Right lobe of liver (tissue), 6 donors: ENCODE measurements around the gene BID. TPM values are rescaled to one million over a fixed set of nuclear protein-coding genes. Genes with fewer than 3 reads are reported as not detected.
A peak's percentile ranks its signal among the peaks of the same experiment; 100 is the strongest.

ENCODE experiments used
- ATAC-seq, 4 donors: fragments of 200-7000 bp; cut with Tn5 transposase; one replicate each; pipeline ENCODE4 v1.9.1; 2020; ENCODE audit warnings: mild to moderate bottlenecking in 4 of 4, moderate library complexity in 4 of 4
- DNase-seq, 3 donors: peaks; one replicate each; pipeline ENCODE4 v3.0.0-alpha.2; 2020
- H3K27ac ChIP-seq, 3 donors: fragments of 200-600 bp; one replicate each; pipeline ENCODE4 v1.8.0; 2022
- H3K27me3 ChIP-seq, 2 donors: fragments of 200-600 bp; one replicate each; pipeline ENCODE4 v1.8.0; 2022
- H3K36me3 ChIP-seq, 4 donors: fragments of 200-600 bp; sonication (generic) in 1 of 4; one replicate each; pipeline versions ENCODE4 v1.5.1 to v1.8.0; 2017 to 2022; ENCODE audit warnings: control low read depth in 1 of 4
- H3K4me1 ChIP-seq, 4 donors: fragments of 200-600 bp; sonication (generic) in 1 of 4; one replicate each; pipeline versions ENCODE4 v1.5.1 to v1.8.0; 2017 to 2022; ENCODE audit warnings: control low read depth in 1 of 4
- H3K4me3 ChIP-seq, 3 donors: fragments of 200-600 bp; one replicate each; pipeline ENCODE4 v1.8.0; 2022
- H3K9me3 ChIP-seq, 4 donors: fragments of 200-600 bp; sonication (generic) in 1 of 4; one replicate each; pipeline versions ENCODE4 v1.5.1 to v1.8.0; 2017 to 2022; ENCODE audit warnings: control low read depth in 1 of 4
- POLR2A ChIP-seq: fragments of 450-650 bp; IDR thresholded peaks from one replicate; pipeline ENCODE4 v1.6.1; 2017; ENCODE audit warnings: antibody characterized with exemption, mild to moderate bottlenecking
- WGBS: methylation state at CpG from one replicate; pipeline ENCODE4 v1.1.6; 2018; ENCODE audit warnings: low coverage, low lambda C conversion rate; ENCODE audit not compliant: insufficient coverage; ENCODE audit errors: missing lambda C conversion rate; 5-methylcytosine and 5-hydroxymethylcytosine counted together
- intact Hi-C, 2 donors: fragments of 100-400 bp; cut with DNase I; formaldehyde crosslinking; loops; one replicate each; pipeline versions ENCODE4 v1.11.2 to v1.14.1; 2022
- total RNA-seq, 6 experiments: library from RNA; depleted of rRNA in 2 of 6; stranded (reverse); fragments of >200 nt in 2 of 6; fragmentation: NEBNext Ultra II Directional in 3 of 6; extraction: Animal tissue kit (Norgen Biotek cat#: 25700) in 3 of 6; gene quantifications; one replicate each; pipeline versions ENCODE4 v1.1.0 to v1.2.4, GENCODE V29; 2016 to 2023
- TF ChIP-seq, protein P1 (sequence below), 4 donors: fragments of 200-600 bp in 3 of 4; fragments of 450-650 bp in 1 of 4; IDR thresholded peaks; one replicate each; pipeline versions ENCODE4 v1.5.1 to v1.8.0; 2016 to 2022; ENCODE audit warnings: antibody characterized with exemption in 4 of 4, mild to moderate bottlenecking in 2 of 4
- donor health status: DM: no; HTN: yes; CAD: no.
- donor health status: DM: no; HTN: no; CAD: no.
- donor health status: DM: no; HTN: no; CAD: no.
- donor health status: DM: no; HTN: yes; CAD: no.
- donor health status: DM: no; HTN: yes; CAD: no.

The BID gene
- total RNA-seq, 6 experiments from 2014 or later = 30.5 to 57.3 (median 36.2) TPM

DNA sequence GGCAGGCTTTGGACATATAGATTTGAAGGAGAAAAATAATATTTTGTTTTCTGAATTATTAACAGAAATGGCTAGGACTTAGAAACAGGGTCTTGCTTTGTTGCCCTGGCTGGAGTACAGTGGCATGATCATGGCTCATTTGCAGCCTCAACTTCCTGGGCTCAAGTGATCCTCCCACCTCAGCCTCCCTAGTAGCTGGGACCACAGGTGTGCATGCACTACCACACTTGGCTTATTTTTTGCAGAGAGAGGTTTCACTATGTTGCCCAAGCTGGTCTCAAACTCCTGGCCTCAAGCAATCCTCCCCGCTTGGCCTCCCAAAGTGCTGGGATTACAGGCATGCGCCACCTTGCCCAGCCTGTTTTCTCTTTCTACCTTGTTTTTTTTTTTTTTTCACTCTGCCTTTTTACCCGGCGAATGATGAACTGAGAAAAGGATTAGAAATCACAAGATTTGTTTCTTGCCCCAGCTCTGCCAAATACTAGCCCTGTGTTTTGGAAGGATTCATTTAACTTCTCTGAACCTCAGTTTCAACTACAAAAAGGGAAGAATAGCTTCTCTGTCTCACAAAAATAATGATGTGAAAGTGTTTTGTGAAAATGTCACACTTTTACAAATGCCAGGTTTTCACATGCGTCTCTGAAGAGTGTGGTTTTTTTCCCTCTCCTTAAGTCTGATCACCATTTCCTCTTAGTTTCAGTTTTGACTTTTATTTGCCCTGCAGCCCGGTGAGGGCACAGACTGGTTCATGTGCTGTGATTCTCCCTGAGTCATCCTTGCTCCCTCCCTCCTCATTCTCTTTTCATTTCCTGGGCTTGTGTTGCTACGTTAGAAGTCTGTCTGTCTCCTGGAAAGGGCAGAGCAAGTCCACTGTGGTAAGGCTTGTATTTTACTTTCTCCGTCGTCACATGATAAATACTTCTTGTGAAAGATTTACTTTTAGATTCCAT is 68.0 kb downstream of the BID start:
- H3K27ac ChIP-seq = peak overlapping the region; percentile 31 to 66 (median 53)
- intact Hi-C loops = no loop called here
- peak; percentile 96 to 97 (median 96) for ATAC-seq
- peak overlapping the region in 2 of 3 donors; percentile 4 to 33 for H3K4me3 ChIP-seq
- WGBS = 27% methylated on average over 9 of the region's 9 CpGs
- H3K9me3 ChIP-seq = no peaks in the 10 kb centered on the region
- H3K36me3 ChIP-seq = peaks cover 0 to 6% (median 0%) of the 10 kb centered on the region in 4 donors
- DNase-seq = peak in 1 of 3 donors; percentile 52
- no peaks in the 10 kb centered on the region for H3K27me3 ChIP-seq
- H3K4me1 ChIP-seq = peaks cover 0 to 17% (median 0%) of the 10 kb centered on the region in 4 donors
- TF ChIP-seq POLR2A = peak; percentile 31
- TF ChIP-seq, protein P1, sequence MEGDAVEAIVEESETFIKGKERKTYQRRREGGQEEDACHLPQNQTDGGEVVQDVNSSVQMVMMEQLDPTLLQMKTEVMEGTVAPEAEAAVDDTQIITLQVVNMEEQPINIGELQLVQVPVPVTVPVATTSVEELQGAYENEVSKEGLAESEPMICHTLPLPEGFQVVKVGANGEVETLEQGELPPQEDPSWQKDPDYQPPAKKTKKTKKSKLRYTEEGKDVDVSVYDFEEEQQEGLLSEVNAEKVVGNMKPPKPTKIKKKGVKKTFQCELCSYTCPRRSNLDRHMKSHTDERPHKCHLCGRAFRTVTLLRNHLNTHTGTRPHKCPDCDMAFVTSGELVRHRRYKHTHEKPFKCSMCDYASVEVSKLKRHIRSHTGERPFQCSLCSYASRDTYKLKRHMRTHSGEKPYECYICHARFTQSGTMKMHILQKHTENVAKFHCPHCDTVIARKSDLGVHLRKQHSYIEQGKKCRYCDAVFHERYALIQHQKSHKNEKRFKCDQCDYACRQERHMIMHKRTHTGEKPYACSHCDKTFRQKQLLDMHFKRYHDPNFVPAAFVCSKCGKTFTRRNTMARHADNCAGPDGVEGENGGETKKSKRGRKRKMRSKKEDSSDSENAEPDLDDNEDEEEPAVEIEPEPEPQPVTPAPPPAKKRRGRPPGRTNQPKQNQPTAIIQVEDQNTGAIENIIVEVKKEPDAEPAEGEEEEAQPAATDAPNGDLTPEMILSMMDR (IDR thresholded peaks at IDR 0.05) = no peak

DNA sequence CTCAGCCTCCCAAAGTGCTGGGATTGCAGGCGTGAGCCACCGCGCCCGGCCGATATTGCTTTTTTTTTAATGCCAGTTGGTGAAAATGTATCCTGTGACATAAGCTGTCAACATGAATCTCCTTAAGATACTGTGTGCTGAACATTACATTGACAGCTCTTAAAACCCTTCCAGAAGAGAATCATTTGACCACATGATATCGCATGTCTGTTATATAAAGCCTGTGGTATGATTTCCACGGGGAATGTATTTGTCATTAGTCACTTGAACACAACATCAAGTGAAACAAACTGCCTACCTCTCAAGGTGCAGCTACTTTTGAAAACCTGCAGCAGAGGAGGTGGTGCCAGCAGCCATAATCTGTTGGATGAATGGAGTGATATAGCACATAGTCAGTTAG is 68.7 kb downstream of the BID start:
- Histone ChIP-seq H3K9me3 (no peaks in the 10 kb centered on the region), H3K27me3 (no peaks in the 10 kb centered on the region), H3K4me3 (no peak overlapping the region), H3K4me1 (peaks cover 0 to 17% (median 0%) of the 10 kb centered on the region in 4 donors), H3K27ac (peak overlapping the region; percentile 24 to 66 (median 53)), H3K36me3 (peaks cover 0 to 6% (median 0%) of the 10 kb centered on the region in 4 donors)
- 96% methylated on average over 7 of the region's 7 CpGs for WGBS
- ATAC-seq = no peak
- TF ChIP-seq POLR2A = no peak
- TF ChIP-seq, protein P1 (IDR thresholded peaks at IDR 0.05) = no peak
- intact Hi-C loops = no loop called here
- no peak for DNase-seq

DNA sequence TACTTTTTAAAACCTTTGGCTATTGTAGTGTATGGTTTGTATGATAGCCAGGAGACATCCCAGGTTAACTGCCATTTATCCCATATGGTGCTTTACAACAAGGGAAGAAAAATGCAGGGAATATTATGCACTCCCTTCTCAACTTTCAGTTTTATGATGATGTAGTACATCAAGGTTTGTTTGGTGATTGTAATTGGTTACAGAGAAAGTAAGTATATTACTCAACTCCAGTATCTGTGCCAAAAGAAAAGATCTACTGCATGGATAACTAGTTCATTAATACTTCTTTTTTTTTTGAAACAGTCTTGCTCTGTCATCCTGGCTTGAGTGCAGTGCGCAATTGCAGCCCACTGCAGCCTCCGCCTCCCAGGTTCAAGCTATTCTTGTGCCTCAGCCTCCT is 70.5 kb downstream of the BID start:
- no peak for TF ChIP-seq POLR2A
- TF ChIP-seq, protein P1 (IDR thresholded peaks at IDR 0.05) = no peak
- Histone ChIP-seq H3K4me3 (no peak overlapping the region), H3K27ac (no peak overlapping the region), H3K36me3 (peaks cover 0 to 6% (median 0%) of the 10 kb centered on the region in 4 donors), H3K9me3 (no peaks in the 10 kb centered on the region), H3K4me1 (peaks cover 0 to 17% (median 0%) of the 10 kb centered on the region in 4 donors), H3K27me3 (no peaks in the 10 kb centered on the region)
- 90% methylated on average over 2 of the region's 2 CpGs for WGBS
- ATAC-seq (no peak), DNase-seq (no peak)
- intact Hi-C loops = no loop called here

DNA sequence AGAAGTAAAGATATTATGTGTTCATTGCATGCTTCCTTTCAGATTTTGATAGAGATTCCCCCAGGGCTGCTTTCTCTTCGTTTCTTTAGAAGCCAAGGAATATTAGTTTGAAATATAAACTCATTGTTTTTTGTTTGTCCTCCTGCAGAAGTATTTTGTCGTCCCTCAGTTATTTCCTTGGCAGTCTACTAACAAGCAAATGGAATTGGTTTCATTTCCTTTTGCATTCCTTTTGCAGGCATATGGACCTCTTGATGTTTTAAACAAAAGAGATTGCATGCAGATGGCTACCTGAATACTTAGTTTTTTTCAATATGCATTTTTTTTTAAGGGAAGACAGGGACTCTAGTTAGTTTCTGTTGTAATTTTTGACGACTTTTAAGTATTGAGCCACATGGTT is 73.5 kb downstream of the BID start:
- Histone ChIP-seq H3K27ac (no peak overlapping the region), H3K4me1 (peaks cover 0 to 1% (median 0%) of the 10 kb centered on the region in 4 donors), H3K36me3 (peaks cover 0 to 9% (median 4%) of the 10 kb centered on the region in 4 donors), H3K27me3 (no peaks in the 10 kb centered on the region), H3K4me3 (no peak overlapping the region), H3K9me3 (no peaks in the 10 kb centered on the region)
- intact Hi-C loops = no loop called here
- DNase-seq (no peak), ATAC-seq (no peak)
- WGBS = 31% methylated on average over 3 of the region's 3 CpGs
- TF ChIP-seq, protein P1 (IDR thresholded peaks at IDR 0.05) = no peak
- TF ChIP-seq POLR2A = no peak
